CD8-positive, alpha-beta memory T cell (primary cell): Measurements from ENCODE around the gene MS4A8. TPM values are rescaled to one million over a fixed set of nuclear protein-coding genes. Genes with fewer than 3 reads are reported as not detected.
"Not testable (repeated sequence)": the region's sequence is repeated elsewhere in the genome, so short reads cannot be mapped to it uniquely, and the experiment has no call there.

Experiments
- CTCF ChIA-PET: fragments of 350-600 bp; sonication (Branson Sonifier 250); formaldehyde crosslinking; loops from one replicate; lab custom pipeline; 2021; ENCODE audit warnings: antibody characterized with exemption; lab: Charles Lee
- POLR2A ChIA-PET: fragments of 350-600 bp; sonication (Branson Sonifier 250); formaldehyde crosslinking; loops from one replicate; lab custom pipeline; 2021; ENCODE audit warnings: antibody characterized with exemption; lab: Charles Lee
- DNase-seq, 5 donors: peaks; one replicate each; pipeline versions ENCODE4 v3.0.0 to v3.0.0-alpha.2; 2020 to 2022; ENCODE audit warnings: mixed read lengths in 1 of 5
- H3K27ac ChIP-seq: one replicate; pipeline ENCODE4 v1.7.0; 2013; ENCODE audit warnings: low read depth, mild to moderate bottlenecking, low read length, moderate library complexity
- H3K27me3 ChIP-seq: 2 replicates; pipeline ENCODE4 v1.7.0; 2013; ENCODE audit warnings: low read length, mild to moderate bottlenecking; ENCODE audit not compliant: insufficient read depth, poor library complexity, severe bottlenecking
- H3K36me3 ChIP-seq: 2 replicates; pipeline ENCODE4 v1.7.0; 2013; ENCODE audit warnings: mild to moderate bottlenecking, low read length, moderate library complexity; ENCODE audit not compliant: insufficient read depth
- H3K4me1 ChIP-seq: 2 replicates; pipeline ENCODE4 v1.7.0; 2013; ENCODE audit warnings: mild to moderate bottlenecking, low read length, moderate library complexity; ENCODE audit not compliant: insufficient read depth
- H3K4me3 ChIP-seq: 2 replicates; pipeline ENCODE4 v1.7.0; 2013; ENCODE audit warnings: mild to moderate bottlenecking, low read length
- H3K9me3 ChIP-seq: 2 replicates; pipeline ENCODE4 v1.7.0; 2013; ENCODE audit warnings: mild to moderate bottlenecking, low read length
- H3K27ac Mint-ChIP-seq, 8 donors: one replicate each; pipeline ENCODE4 v1.8.0; 2020 to 2021; ENCODE audit warnings: mixed read lengths in 8 of 8, mild to moderate bottlenecking in 6 of 8, inconsistent platforms in 3 of 8, moderate library complexity in 3 of 8
- H3K27me3 Mint-ChIP-seq, 2 donors: one replicate each; pipeline ENCODE4 v1.8.0; 2020 to 2021; ENCODE audit warnings: mixed read lengths in 2 of 2, mild to moderate bottlenecking in 1 of 2, moderate library complexity in 1 of 2
- H3K36me3 Mint-ChIP-seq, 3 donors: one replicate each; pipeline ENCODE4 v1.8.0; 2020 to 2021; ENCODE audit warnings: mixed read lengths in 3 of 3, inconsistent platforms in 1 of 3, mild to moderate bottlenecking in 1 of 3
- H3K4me1 Mint-ChIP-seq, 3 donors: one replicate each; pipeline ENCODE4 v1.8.0; 2020 to 2021; ENCODE audit warnings: mixed read lengths in 3 of 3, inconsistent platforms in 1 of 3, mild to moderate bottlenecking in 1 of 3
- H3K4me3 Mint-ChIP-seq, 7 donors: one replicate each; pipeline ENCODE4 v1.8.0; 2020 to 2021; ENCODE audit warnings: mixed read lengths in 7 of 7, mild to moderate bottlenecking in 6 of 7, moderate library complexity in 4 of 7, inconsistent platforms in 2 of 7
- H3K9me3 Mint-ChIP-seq, 5 donors: one replicate each; pipeline ENCODE4 v1.8.0; 2020 to 2022; ENCODE audit warnings: mixed read lengths in 5 of 5, mild to moderate bottlenecking in 3 of 5, moderate library complexity in 2 of 5, inconsistent platforms in 1 of 5
- polyA plus RNA-seq: library from polyadenylated mRNA; unstranded; fragments of 300-500 nt; fragmentation: Illumina TruSeq; gene quantifications from one replicate; pipeline ENCODE4 v1.2.3, GENCODE V29; 2021
- total RNA-seq, 2 experiments: library from RNA; stranded (reverse); gene quantifications; one replicate each; pipeline ENCODE4 v1.2.3, GENCODE V29; 2021

The MS4A8 gene
- total and polyA plus RNA-seq, 3 experiments from 2014 or later: not detected

DNA sequence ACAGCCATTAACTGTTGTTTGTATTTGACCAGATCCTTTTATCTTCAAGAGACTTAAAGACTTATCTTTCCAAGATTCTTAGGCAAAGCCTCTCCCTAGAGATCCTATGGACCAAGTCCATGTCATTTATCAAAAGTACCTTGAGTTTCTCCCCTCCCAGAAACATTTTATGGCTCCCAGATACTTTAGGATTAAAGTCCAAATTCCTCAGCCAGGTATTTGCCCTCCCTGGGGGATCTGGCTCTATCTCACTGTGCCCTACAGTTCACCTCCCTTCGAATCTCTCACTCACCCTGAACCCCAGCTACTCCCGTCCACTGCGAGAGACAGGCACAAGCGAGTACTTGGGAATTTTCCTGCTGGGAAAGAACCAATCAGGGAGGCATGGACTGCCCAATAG, 11.9 kb downstream of the MS4A8 start:
- peaks cover 7 to 30% of the 10 kb centered on the region in 2 donors for H3K27me3 Mint-ChIP-seq
- CTCF ChIA-PET: no interaction called here
- POLR2A ChIA-PET: no interaction called here
- DNase-seq: no peak
- H3K36me3 ChIP-seq: no peaks in the 10 kb centered on the region
- H3K36me3 Mint-ChIP-seq: peaks cover 0 to 1% (median 0%) of the 10 kb centered on the region in 3 donors
- no peaks in the 10 kb centered on the region for H3K4me1 Mint-ChIP-seq
- no peak overlapping the region for H3K4me3 Mint-ChIP-seq
- no peaks in the 10 kb centered on the region for H3K9me3 ChIP-seq
- H3K27ac ChIP-seq: no peak overlapping the region
- H3K27ac Mint-ChIP-seq: no peak overlapping the region
- H3K27me3 ChIP-seq: no peaks in the 10 kb centered on the region
- H3K4me1 ChIP-seq: no peaks in the 10 kb centered on the region
- no peak overlapping the region for H3K4me3 ChIP-seq
- peaks cover 0 to 2% (median 0%) of the 10 kb centered on the region in 5 donors for H3K9me3 Mint-ChIP-seq

- DNase-seq, H3K27me3 ChIP-seq, H3K36me3 Mint-ChIP-seq, H3K4me1 ChIP-seq, H3K27ac ChIP-seq, CTCF ChIA-PET, H3K9me3 Mint-ChIP-seq, H3K27ac Mint-ChIP-seq, POLR2A ChIA-PET, H3K36me3 ChIP-seq, H3K4me1 Mint-ChIP-seq, H3K4me3 ChIP-seq, H3K9me3 ChIP-seq, H3K4me3 Mint-ChIP-seq: not testable (repeated sequence)
- peaks cover 10 to 42% of the 10 kb centered on the region in 2 donors for H3K27me3 Mint-ChIP-seq
These were observed 14.0 kb downstream of the MS4A8 start for GRCh38 chr11:60713423-60713822.

GRCh38 chr11:60717956-60718355, 18.5 kb downstream of the MS4A8 start:
- CTCF ChIA-PET: no interaction called here
- Histone ChIP-seq H3K27ac (no peak overlapping the region), H3K36me3 (no peaks in the 10 kb centered on the region), H3K27me3 (no peaks in the 10 kb centered on the region), H3K4me3 (no peak overlapping the region), H3K9me3 (no peaks in the 10 kb centered on the region), H3K4me1 (no peaks in the 10 kb centered on the region)
- POLR2A ChIA-PET: no interaction called here
- Mint-ChIP-seq H3K36me3 (no peaks in the 10 kb centered on the region), H3K9me3 (peaks cover 0 to 3% (median 0%) of the 10 kb centered on the region in 5 donors), H3K4me1 (peaks cover 0 to 6% (median 0%) of the 10 kb centered on the region in 3 donors), H3K27me3 (peaks cover 10 to 65% of the 10 kb centered on the region in 2 donors), H3K27ac (no peak overlapping the region), H3K4me3 (peak overlapping the region in 1 of 7 donors; percentile 19)
- DNase-seq: peak in 3 of 5 donors; percentile 1 to 49 (median 15)

- Histone ChIP-seq H3K9me3 (no peaks in the 10 kb centered on the region), H3K27me3 (no peaks in the 10 kb centered on the region), H3K4me1 (no peaks in the 10 kb centered on the region), H3K36me3 (no peaks in the 10 kb centered on the region), H3K4me3 (no peak overlapping the region), H3K27ac (no peak overlapping the region)
- Mint-ChIP-seq H3K27ac (peak overlapping the region in 1 of 8 donors; percentile 29), H3K9me3 (peaks cover 0 to 3% (median 0%) of the 10 kb centered on the region in 5 donors), H3K27me3 (peaks cover 10 to 59% of the 10 kb centered on the region in 2 donors), H3K36me3 (no peaks in the 10 kb centered on the region), H3K4me1 (peaks cover 0 to 6% (median 0%) of the 10 kb centered on the region in 3 donors), H3K4me3 (no peak overlapping the region)
- CTCF ChIA-PET: no interaction called here
- no peak for DNase-seq
- POLR2A ChIA-PET: no interaction called here
These were observed 19.3 kb downstream of the MS4A8 start for GRCh38 chr11:60718524-60719316.

DNA sequence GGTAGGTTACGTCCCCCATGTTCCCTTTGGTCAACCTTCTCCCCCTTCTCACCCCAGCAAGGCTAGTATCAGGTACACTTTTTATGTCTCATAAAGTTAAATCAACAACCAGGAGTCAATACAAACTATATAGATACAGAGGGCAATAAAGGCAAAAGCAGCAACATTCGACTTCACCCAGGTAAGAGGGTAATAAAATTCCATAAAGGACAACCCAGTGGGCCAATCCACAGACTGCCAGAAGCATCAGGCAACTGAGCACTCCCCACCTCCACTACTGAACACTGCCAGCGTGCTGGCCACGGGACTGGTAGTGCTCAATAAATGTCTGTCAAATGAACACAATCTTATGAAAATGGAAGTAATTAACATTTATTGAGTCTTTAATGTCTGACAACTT, 20.0 kb downstream of the MS4A8 start:
- no peaks in the 10 kb centered on the region for H3K36me3 Mint-ChIP-seq
- H3K27ac Mint-ChIP-seq: no peak overlapping the region
- Histone ChIP-seq H3K36me3 (no peaks in the 10 kb centered on the region), H3K9me3 (no peaks in the 10 kb centered on the region), H3K27me3 (no peaks in the 10 kb centered on the region), H3K4me3 (no peak overlapping the region), H3K27ac (no peak overlapping the region), H3K4me1 (no peaks in the 10 kb centered on the region)
- H3K4me3 Mint-ChIP-seq: no peak overlapping the region
- no peak for DNase-seq
- POLR2A ChIA-PET: no interaction called here
- peaks cover 0 to 6% (median 0%) of the 10 kb centered on the region in 3 donors for H3K4me1 Mint-ChIP-seq
- CTCF ChIA-PET: no interaction called here
- H3K27me3 Mint-ChIP-seq: peaks cover 10 to 58% of the 10 kb centered on the region in 2 donors
- peaks cover 0 to 3% (median 0%) of the 10 kb centered on the region in 5 donors for H3K9me3 Mint-ChIP-seq

- H3K27ac ChIP-seq: no peak overlapping the region
- H3K36me3 Mint-ChIP-seq: no peaks in the 10 kb centered on the region
- no peaks in the 10 kb centered on the region for H3K4me1 ChIP-seq
- H3K9me3 Mint-ChIP-seq: peaks cover 0 to 3% (median 0%) of the 10 kb centered on the region in 5 donors
- H3K27me3 Mint-ChIP-seq: peaks cover 12 to 49% of the 10 kb centered on the region in 2 donors
- no peak overlapping the region for H3K4me3 ChIP-seq
- no peak overlapping the region for H3K4me3 Mint-ChIP-seq
- CTCF ChIA-PET: no interaction called here
- no peak for DNase-seq
- H3K36me3 ChIP-seq: no peaks in the 10 kb centered on the region
- no peaks in the 10 kb centered on the region for H3K27me3 ChIP-seq
- no peaks in the 10 kb centered on the region for H3K9me3 ChIP-seq
- H3K4me1 Mint-ChIP-seq: peaks cover 0 to 6% (median 0%) of the 10 kb centered on the region in 3 donors
- no peak overlapping the region for H3K27ac Mint-ChIP-seq
- POLR2A ChIA-PET: no interaction called here
These were observed 21.0 kb downstream of the MS4A8 start for GRCh38 chr11:60720460-60720859.

GRCh38 chr11:60724420-60724819, 25.0 kb downstream of the MS4A8 start, which contains the start of gene MS4A18:
Gene MS4A18, plus strand, starts transcription at chr11:60724720.
- CTCF ChIA-PET: no interaction called here
- H3K9me3 Mint-ChIP-seq: no peaks in the 10 kb centered on the region

DNA sequence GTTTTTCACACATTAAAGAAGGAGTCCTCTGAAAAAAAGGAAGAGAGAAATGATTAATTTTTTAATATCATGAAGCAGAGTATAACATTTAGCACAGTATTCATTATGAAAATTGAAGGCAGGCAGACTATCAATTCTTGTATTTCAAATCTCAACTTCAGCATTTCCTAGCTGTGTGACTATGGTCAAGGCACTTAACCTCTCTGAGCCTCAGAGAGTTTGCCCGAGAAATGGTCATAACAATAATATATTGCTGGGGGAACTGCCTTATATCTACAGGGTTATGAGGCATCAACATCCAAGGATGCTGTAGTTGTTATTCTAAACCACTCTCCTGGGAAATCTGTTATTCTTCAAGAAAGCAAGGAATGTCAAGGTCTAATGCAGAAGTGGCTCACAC, 26.2 kb downstream of the MS4A8 start:
- no peaks in the 10 kb centered on the region for H3K36me3 Mint-ChIP-seq
- H3K9me3 Mint-ChIP-seq: no peaks in the 10 kb centered on the region
- H3K27me3 Mint-ChIP-seq: peaks cover 9 to 40% of the 10 kb centered on the region in 2 donors
- Histone ChIP-seq H3K4me1 (no peaks in the 10 kb centered on the region), H3K36me3 (no peaks in the 10 kb centered on the region), H3K27me3 (no peaks in the 10 kb centered on the region), H3K9me3 (no peaks in the 10 kb centered on the region), H3K4me3 (no peak overlapping the region), H3K27ac (no peak overlapping the region)
- POLR2A ChIA-PET: no interaction called here
- H3K4me1 Mint-ChIP-seq: no peaks in the 10 kb centered on the region
- H3K27ac Mint-ChIP-seq: no peak overlapping the region
- CTCF ChIA-PET: no interaction called here
- no peak for DNase-seq
- H3K4me3 Mint-ChIP-seq: no peak overlapping the region

More at GRCh38 chr11:60724420-60724819, 25.0 kb downstream of the MS4A8 start, which contains the start of gene MS4A18:
- no peaks in the 10 kb centered on the region for H3K4me1 ChIP-seq
- no peak for DNase-seq
- H3K27ac ChIP-seq: no peak within 1 kb of the TSS
- Mint-ChIP-seq H3K4me1 (no peaks in the 10 kb centered on the region), H3K27ac (no peak within 1 kb of the TSS), H3K27me3 (peaks cover 9 to 42% of the 10 kb centered on the region in 2 donors), H3K4me3 (no peak within 1 kb of the TSS), H3K36me3 (no peaks in the 10 kb centered on the region)
- H3K9me3 ChIP-seq: no peaks in the 10 kb centered on the region
- no peaks in the 10 kb centered on the region for H3K36me3 ChIP-seq
- no peaks in the 10 kb centered on the region for H3K27me3 ChIP-seq
- POLR2A ChIA-PET: no interaction called here
- no peak within 1 kb of the TSS for H3K4me3 ChIP-seq
